ENCODE measurements around the gene MYNN.

The MYNN gene

GRCh38 chr3:169780742-169781141, 7.5 kb downstream of the MYNN start:
- no peak for DNase-seq

GRCh38 chr3:169781209-169781855, 8.1 kb downstream of the MYNN start:
- no peak for DNase-seq

GRCh38 chr3:169787120-169787519, 13.9 kb downstream of the MYNN start:
- no peak for DNase-seq

GRCh38 chr3:169787791-169788190, 14.6 kb downstream of the MYNN start:
- no peak for DNase-seq

GRCh38 chr3:169790219-169790618, 17.0 kb downstream of the MYNN start:
- DNase-seq, result no peak

- no peak for DNase-seq
Observed at GRCh38 chr3:169790687-169791429, 17.7 kb downstream of the MYNN start.

- DNase-seq, result no peak
Observed at GRCh38 chr3:169792359-169792758, 19.2 kb downstream of the MYNN start.

GRCh38 chr3:169804681-169805080, 31.5 kb downstream of the MYNN start:
- no peak for DNase-seq

GRCh38 chr3:169809230-169809795, 36.1 kb downstream of the MYNN start:
- no peak for DNase-seq

- DNase-seq, result peak in 1 of 4 experiments; percentile 10
Observed at GRCh38 chr3:169811631-169812331, 38.6 kb downstream of the MYNN start.

GRCh38 chr3:169812332-169813235, 39.4 kb downstream of the MYNN start, which contains the start of the genes LRRC34 and LRRIQ4:
TSS of gene LRRC34 (minus strand) at chr3:169812904. CDS start at chr3:169812548, 356 bp downstream.
TSS of gene LRRIQ4 (plus strand) at chr3:169812870. CDS start at chr3:169821922, 9,052 bp downstream.
- peak; percentile 5 to 54 (median 37) for DNase-seq

GRCh38 chr3:169813278-169813677, 40.1 kb downstream of the MYNN start:
- no peak for DNase-seq

- DNase-seq, result peak; percentile 15 to 60 (median 36)
Observed at GRCh38 chr3:169813757-169814517, 40.7 kb downstream of the MYNN start.

- DNase-seq, result no peak
Observed at GRCh38 chr3:169815590-169816150, 42.5 kb downstream of the MYNN start.

- no peak for DNase-seq
Observed at GRCh38 chr3:169818316-169818715, 45.1 kb downstream of the MYNN start.

GRCh38 chr3:169822091-169822490, 48.9 kb downstream of the MYNN start:
- no peak for DNase-seq

GRCh38 chr3:169822540-169822939, 49.3 kb downstream of the MYNN start:
- DNase-seq, result no peak

GRCh38 chr3:169822983-169823382, 49.8 kb downstream of the MYNN start:
- no peak for DNase-seq

GRCh38 chr3:169825316-169825715, 52.1 kb downstream of the MYNN start:
- DNase-seq, result no peak

GRCh38 chr3:169827712-169828111, 54.5 kb downstream of the MYNN start:
- no peak for DNase-seq

- no peak for DNase-seq
Observed at GRCh38 chr3:169835533-169835932, 62.3 kb downstream of the MYNN start.

All from activated naive CD4-positive, alpha-beta T cell (primary cell).